ENCODE data around the gene DCTN1. TPM values are rescaled to one million over a fixed set of nuclear protein-coding genes. Genes with fewer than 3 reads are reported as not detected.
"Not testable (repeated sequence)": the region's sequence is repeated elsewhere in the genome, so short reads cannot be mapped to it uniquely, and the experiment has no call there.

The DCTN1 gene
- total RNA-seq, 4 donors from 2014 or later, result 109 to 134 (median 122) TPM

- Histone ChIP-seq H3K4me3 (no peak overlapping the region), H3K27me3 (no peaks in the 10 kb centered on the region), H3K27ac (no peak overlapping the region), H3K36me3 (peaks cover 0 to 4% (median 0%) of the 10 kb centered on the region in 4 donors), H3K9me3 (no peaks in the 10 kb centered on the region), H3K4me1 (peaks cover 5 to 19% (median 7%) of the 10 kb centered on the region in 4 donors)
- 49 to 66% methylated on average over 4 to 9 of the region's 9 CpGs for WGBS, 2 donors (ENCODE audit: low coverage in 1 of 2)
- in situ Hi-C loops (cut with MboI; ENCODE audit: low pct_ligation_motif_present in 1 of 4, low pct_unique_long_range_greater_than_20kb in 1 of 4, low sequenced_read_pairs in 3 of 4) (no loop called here), intact Hi-C loops (cut with DNase I; ENCODE audit: low total_unique reads) (no loop called here)
- DNase-seq, result no peak
- TF ChIP-seq CTCF (IDR thresholded peaks at IDR 0.05), result no peak
- TF ChIP-seq POLR2A (IDR thresholded peaks at IDR 0.05), result no peak
- no peak for TF ChIP-seq EP300 (IDR thresholded peaks at IDR 0.05; ENCODE audit: low read depth)
- no peak for TF ChIP-seq POLR2AphosphoS5 (IDR thresholded peaks at IDR 0.05)
Observed at GRCh38 chr2:74423231-74424095, 43.4 kb upstream of the DCTN1 start.

- Histone ChIP-seq H3K9me3 (no peaks in the 10 kb centered on the region), H3K36me3 (no peaks in the 10 kb centered on the region), H3K4me1 (peaks cover 5 to 19% (median 7%) of the 10 kb centered on the region in 4 donors), H3K27me3 (no peaks in the 10 kb centered on the region), H3K27ac (peak within 1 kb of the TSS; percentile 63 to 84 (median 70)), H3K4me3 (peak within 1 kb of the TSS; percentile 39 to 70 (median 42))
- in situ Hi-C loops (cut with MboI; ENCODE audit: low pct_ligation_motif_present in 1 of 4, low pct_unique_long_range_greater_than_20kb in 1 of 4, low sequenced_read_pairs in 3 of 4) (no loop called here), intact Hi-C loops (cut with DNase I; ENCODE audit: low total_unique reads) (no loop called here)
- TF ChIP-seq CTCF (IDR thresholded peaks at IDR 0.05), result no peak
- peak; percentile 43 for TF ChIP-seq POLR2A (IDR thresholded peaks at IDR 0.05)
- peak; percentile 43 to 78 (median 74) for TF ChIP-seq POLR2AphosphoS5 (IDR thresholded peaks at IDR 0.05)
- TF ChIP-seq EP300 (IDR thresholded peaks at IDR 0.05; ENCODE audit: low read depth), result no peak
- 0 to 6% methylated on average over 2 to 44 of the region's 57 CpGs for WGBS, 2 donors (ENCODE audit: low coverage in 1 of 2)
- DNase-seq, result peak; percentile 91
Observed at GRCh38 chr2:74421221-74421870, 41.2 kb upstream of the DCTN1 start, which contains the start of the genes C2orf81 and WDR54. C2orf81 (minus strand) TSS chr2:74421619; CDS start chr2:74421560, 59 bp downstream. WDR54 (plus strand) TSS chr2:74421730; CDS start chr2:74422154, 424 bp downstream.

- H3K27me3 ChIP-seq; in situ Hi-C loops (cut with MboI; ENCODE audit: low pct_ligation_motif_present in 1 of 4, low pct_unique_long_range_greater_than_20kb in 1 of 4, low sequenced_read_pairs in 3 of 4); H3K9me3 ChIP-seq; DNase-seq; intact Hi-C loops (cut with DNase I; ENCODE audit: low total_unique reads); H3K36me3 ChIP-seq: not testable (repeated sequence)
- peak overlapping the region in 3 of 4 donors; percentile 39 to 70 (median 45) for H3K4me3 ChIP-seq
- peaks cover 5 to 22% (median 9%) of the 10 kb centered on the region in 4 donors for H3K4me1 ChIP-seq
- peak overlapping the region; percentile 63 to 84 (median 70) for H3K27ac ChIP-seq
- WGBS, 2 donors (ENCODE audit: low coverage in 1 of 2), result 64 to 69% methylated on average over 19 of the region's 19 CpGs
Observed at GRCh38 chr2:74420443-74421103, 40.5 kb upstream of the DCTN1 start.

- intact Hi-C loops (cut with DNase I; ENCODE audit: low total_unique reads), result no loop called here
- TF ChIP-seq EP300 (IDR thresholded peaks at IDR 0.05; ENCODE audit: low read depth) (no peak), POLR2AphosphoS5 (IDR thresholded peaks at IDR 0.05) (no peak), CTCF (IDR thresholded peaks at IDR 0.05) (no peak), POLR2A (IDR thresholded peaks at IDR 0.05) (no peak)
- no peak for DNase-seq
- H3K27ac ChIP-seq, result no peak overlapping the region
- no peak overlapping the region for H3K4me3 ChIP-seq
- no peaks in the 10 kb centered on the region for H3K27me3 ChIP-seq
- peaks cover 5 to 22% (median 10%) of the 10 kb centered on the region in 4 donors for H3K4me1 ChIP-seq
- WGBS, 2 donors (ENCODE audit: low coverage in 1 of 2), result 83 to 93% methylated on average over 2 of the region's 2 CpGs
- no peaks in the 10 kb centered on the region for H3K9me3 ChIP-seq
- in situ Hi-C loops (cut with MboI; ENCODE audit: low pct_ligation_motif_present in 1 of 4, low pct_unique_long_range_greater_than_20kb in 1 of 4, low sequenced_read_pairs in 3 of 4), result no loop called here
- H3K36me3 ChIP-seq, result no peaks in the 10 kb centered on the region
Observed at GRCh38 chr2:74420006-74420405, 39.9 kb upstream of the DCTN1 start.
